Neural cell (in vitro differentiated cells): ENCODE results near the gene PTPRN2. TPM values are rescaled to one million over a fixed set of nuclear protein-coding genes. Genes with fewer than 3 reads are reported as not detected.

Experiments
- H2AFZ ChIP-seq: fragments of 200-600, 300-800 bp; sonication (generic), shearing (Covaris generic); 2 replicates; pipeline ENCODE4 v1.6.0; 2014; ENCODE audit warnings: low read depth, mild to moderate bottlenecking, antibody characterized with exemption, low read length, moderate library complexity
- H3F3A ChIP-seq: fragments of 200-600 bp; shearing (Covaris generic); 2 replicates; pipeline ENCODE4 v1.6.1; 2016; ENCODE audit warnings: mild to moderate bottlenecking, moderate library complexity, mixed read lengths, antibody characterized with exemption, low read length; ENCODE audit not compliant: insufficient read depth, poor library complexity, severe bottlenecking
- H3K27ac ChIP-seq: fragments of 200-600, 300-800 bp; sonication (generic), shearing (Covaris generic); 2 replicates; pipeline ENCODE4 v1.5.1; 2014; ENCODE audit warnings: mild to moderate bottlenecking, low read length, moderate library complexity
- H3K27me3 ChIP-seq: fragments of 300-800, 200-600 bp; sonication (generic), shearing (Covaris generic); 2 replicates; pipeline ENCODE4 v1.6.0; 2014; ENCODE audit warnings: mild to moderate bottlenecking, low read depth, low read length, moderate library complexity; ENCODE audit not compliant: insufficient read depth
- H3K36me3 ChIP-seq: fragments of 300-800, 200-600 bp; sonication (generic), shearing (Covaris generic); 2 replicates; pipeline ENCODE4 v1.5.1; 2014; ENCODE audit warnings: mild to moderate bottlenecking, antibody characterized with exemption, low read length, moderate library complexity; ENCODE audit not compliant: insufficient read depth
- H3K4me2 ChIP-seq: fragments of 300-800, 200-600 bp; sonication (generic), shearing (Covaris generic); 2 replicates; pipeline ENCODE4 v1.6.0; 2014; ENCODE audit warnings: mild to moderate bottlenecking, low read length
- H3K4me3 ChIP-seq: fragments of 300-800, 200-600 bp; sonication (generic), shearing (Covaris generic); 2 replicates; pipeline ENCODE4 v1.5.1; 2014; ENCODE audit warnings: mild to moderate bottlenecking, low read length, moderate library complexity
- H3K79me2 ChIP-seq: fragments of 200-600 bp; shearing (Covaris generic); replicated peaks from 2 replicates; pipeline ENCODE4 v1.6.0; 2014; ENCODE audit warnings: mild to moderate bottlenecking, low read length, moderate library complexity; ENCODE audit not compliant: insufficient read depth
- H3K9ac ChIP-seq: fragments of 300-800, 200-600 bp; sonication (generic), shearing (Covaris generic); 2 replicates; pipeline ENCODE4 v1.6.1; 2016; ENCODE audit warnings: mild to moderate bottlenecking, low read length, mixed read lengths
- H3K9me2 ChIP-seq: fragments of 200-600 bp; shearing (Covaris generic); 2 replicates; pipeline ENCODE4 v1.6.1; 2016; ENCODE audit warnings: mild to moderate bottlenecking, low read length, mixed read lengths; ENCODE audit not compliant: insufficient read depth
- H3K9me3 ChIP-seq: fragments of 200-600, 300-800 bp; sonication (generic), shearing (Covaris generic); 2 replicates; pipeline ENCODE4 v1.6.1; 2016; ENCODE audit warnings: mild to moderate bottlenecking, mixed run types, low read length, moderate library complexity, mixed read lengths
- H4K20me1 ChIP-seq: fragments of 200-600 bp; shearing (Covaris generic); 2 replicates; pipeline ENCODE4 v1.6.1; 2016; ENCODE audit warnings: mild to moderate bottlenecking, mixed run types; ENCODE audit not compliant: insufficient read depth
- CTCF ChIP-seq: fragments of 450-650 bp; IDR thresholded peaks from 2 replicates; pipeline ENCODE4 v1.5.1; 2014; ENCODE audit warnings: antibody characterized with exemption, mild to moderate bottlenecking, moderate library complexity; ENCODE audit not compliant: poor library complexity, severe bottlenecking
- EP300 ChIP-seq: fragments of 450-650 bp; conservative IDR thresholded peaks from 2 replicates; pipeline ENCODE4 v1.6.1; 2014; ENCODE audit warnings: antibody characterized with exemption, mild to moderate bottlenecking, moderate library complexity; ENCODE audit not compliant: poor library complexity, severe bottlenecking
- EZH2 ChIP-seq: fragments of 200-600, 300-800 bp; shearing (Covaris generic), sonication (generic); IDR thresholded peaks from 2 replicates; pipeline ENCODE4 v1.6.1; 2014; ENCODE audit warnings: antibody characterized with exemption, low read length, borderline replicate concordance, mild to moderate bottlenecking; ENCODE audit not compliant: insufficient read depth, poor library complexity, severe bottlenecking
- MXI1 ChIP-seq: fragments of 450-650 bp; conservative IDR thresholded peaks from 2 replicates; pipeline ENCODE4 v1.6.1; 2014; ENCODE audit warnings: antibody characterized with exemption, mild to moderate bottlenecking; ENCODE audit not compliant: poor library complexity, severe bottlenecking
- POLR2AphosphoS5 ChIP-seq: IDR thresholded peaks from 2 replicates; pipeline ENCODE4 v1.6.1; 2012
- RAD21 ChIP-seq: fragments of 450-650 bp; conservative IDR thresholded peaks from 2 replicates; pipeline ENCODE4 v1.6.1; 2014; ENCODE audit warnings: antibody characterized with exemption, mild to moderate bottlenecking, moderate library complexity
- REST ChIP-seq: IDR thresholded peaks from 2 replicates; pipeline ENCODE4 v1.6.1; 2012; ENCODE audit warnings: borderline replicate concordance
- SMC3 ChIP-seq: fragments of 450-650 bp; conservative IDR thresholded peaks from 2 replicates; pipeline ENCODE4 v1.6.1; 2014; ENCODE audit warnings: antibody characterized with exemption, mild to moderate bottlenecking, moderate library complexity; ENCODE audit not compliant: poor library complexity
- TAF1 ChIP-seq: IDR thresholded peaks from 2 replicates; pipeline ENCODE4 v1.6.1; 2012; ENCODE audit warnings: low read depth
- polyA plus RNA-seq: library from polyadenylated mRNA; depleted of rRNA; stranded (reverse); fragments of >200 nt; gene quantifications from 2 replicates; pipeline ENCODE4 v1.2.3, GENCODE V29; 2014

PTPRN2 gene
- polyA plus RNA-seq, 1 donor from 2014 or later, result 31.0 TPM

- Histone ChIP-seq H2AFZ (no peak overlapping the region), H3K9ac (no peak overlapping the region), H3K36me3 (no peaks in the 10 kb centered on the region), H3K4me3 (no peak overlapping the region), H3F3A (no peaks in the 10 kb centered on the region), H3K27ac (peak overlapping the region; percentile 26), H3K9me2 (no peaks in the 10 kb centered on the region), H3K79me2 (no peaks in the 10 kb centered on the region), H3K9me3 (peaks cover 5% of the 10 kb centered on the region), H3K4me2 (no peak overlapping the region), H3K27me3 (no peaks in the 10 kb centered on the region), H4K20me1 (no peaks in the 10 kb centered on the region)
- no peak for TF ChIP-seq RAD21
- TF ChIP-seq CTCF, result no peak
- TF ChIP-seq MXI1, result no peak
- no peak for TF ChIP-seq REST
- no peak for TF ChIP-seq SMC3
- TF ChIP-seq EZH2, result no peak
- TF ChIP-seq POLR2AphosphoS5, result no peak
- no peak for TF ChIP-seq EP300
- no peak for TF ChIP-seq TAF1
Observed at GRCh38 chr7:157918326-157919080, 669.1 kb downstream of the PTPRN2 start.

- Histone ChIP-seq H3F3A (no peaks in the 10 kb centered on the region), H3K4me3 (no peak overlapping the region), H3K27ac (no peak overlapping the region), H3K9me2 (no peaks in the 10 kb centered on the region), H4K20me1 (no peaks in the 10 kb centered on the region), H3K4me2 (no peak overlapping the region), H3K9me3 (peaks cover 5% of the 10 kb centered on the region), H3K27me3 (no peaks in the 10 kb centered on the region), H2AFZ (no peak overlapping the region), H3K36me3 (no peaks in the 10 kb centered on the region), H3K9ac (no peak overlapping the region), H3K79me2 (no peaks in the 10 kb centered on the region)
- TF ChIP-seq POLR2AphosphoS5 (peak; percentile 19), REST (no peak)
Observed at GRCh38 chr7:157916946-157917640, 670.5 kb downstream of the PTPRN2 start.
